GM12892 (cell line): ENCODE results near the gene CARS1.

ENCODE experiments used
- DNase-seq: peaks from one replicate; pipeline ENCODE4 v3.0.0; 2011; ENCODE audit not compliant: insufficient read length
- FAIRE-seq: peaks from 2 replicates; lab custom pipeline; 2011; peaks lifted over from hg19 to GRCh38; lab: Jason Lieb, UNC
- POLR2A ChIP-seq: IDR thresholded peaks from 2 replicates; pipeline ENCODE4 v1.6.1; 2011; ENCODE audit warnings: low read depth, low read length, control low read depth
- POLR2AphosphoS5 ChIP-seq: IDR thresholded peaks from 2 replicates; pipeline ENCODE4 v1.6.1; 2011; ENCODE audit warnings: low read depth, low read length, control low read depth
- TAF1 ChIP-seq: IDR thresholded peaks from 2 replicates; pipeline ENCODE4 v1.6.1; 2011; ENCODE audit warnings: low read depth, mild to moderate bottlenecking, control low read depth, low read length, borderline replicate concordance

CARS1 gene

GRCh38 chr11:2990617-2991451 is 66.4 kb downstream of the CARS1 start:
- no peak for DNase-seq
- no peak for FAIRE-seq
- peak; percentile 74 for TF ChIP-seq POLR2A
- peak; percentile 67 for TF ChIP-seq POLR2AphosphoS5
- TF ChIP-seq TAF1: peak; percentile 45; the same call in 1 of the 2 replicates

- FAIRE-seq: no peak
- DNase-seq: no peak
- no peak for TF ChIP-seq TAF1
- no peak for TF ChIP-seq POLR2AphosphoS5
- no peak for TF ChIP-seq POLR2A
These were observed 67.7 kb downstream of the CARS1 start for GRCh38 chr11:2989551-2989950.

- FAIRE-seq (no peak), DNase-seq (no peak)
- TF ChIP-seq POLR2AphosphoS5 (no peak), POLR2A (no peak), TAF1 (no peak)
These were observed 68.2 kb downstream of the CARS1 start for GRCh38 chr11:2989006-2989405.

GRCh38 chr11:2987881-2988861 is 69.1 kb downstream of the CARS1 start:
- DNase-seq (no peak), FAIRE-seq (no peak)
- no peak for TF ChIP-seq TAF1
- no peak for TF ChIP-seq POLR2A
- TF ChIP-seq POLR2AphosphoS5: no peak

GRCh38 chr11:2983908-2984307 is 73.3 kb downstream of the CARS1 start:
- TF ChIP-seq POLR2AphosphoS5: no peak
- FAIRE-seq: no peak
- DNase-seq: no peak

GRCh38 chr11:2982214-2982613 is 75.0 kb downstream of the CARS1 start:
- DNase-seq: no peak
- no peak for FAIRE-seq

GRCh38 chr11:2981130-2981529 is 76.1 kb downstream of the CARS1 start:
- TF ChIP-seq POLR2AphosphoS5 (no peak), POLR2A (no peak), TAF1 (no peak)
- DNase-seq: no peak
- no peak for FAIRE-seq

More at GRCh38 chr11:2982214-2982613, 75.0 kb downstream of the CARS1 start:
- TF ChIP-seq POLR2A (no peak), POLR2AphosphoS5 (no peak), TAF1 (no peak)

- no peak for TF ChIP-seq POLR2A
- no peak for TF ChIP-seq POLR2AphosphoS5
- no peak for TF ChIP-seq TAF1
- FAIRE-seq (no peak), DNase-seq (no peak)
These were observed 76.9 kb downstream of the CARS1 start for GRCh38 chr11:2980168-2980840.

- FAIRE-seq: no peak
- TF ChIP-seq POLR2A (no peak), POLR2AphosphoS5 (no peak), TAF1 (no peak)
- no peak for DNase-seq
These were observed 80.1 kb downstream of the CARS1 start for GRCh38 chr11:2977113-2977512.

- TF ChIP-seq POLR2A: 0 out of 2 replicates have a peak, but pooled peaks have one; percentile 6
- TF ChIP-seq TAF1: no peak
- no peak for DNase-seq
- no peak for FAIRE-seq
These were observed 80.7 kb downstream of the CARS1 start for GRCh38 chr11:2976294-2977063.
